HEK293T (cell line): ENCODE data around the gene SDR42E1.

ENCODE experiments used
- BHLHE40 ChIP-seq: fragments of 450-650 bp; IDR thresholded peaks from 2 replicates; pipeline ENCODE4 v1.6.1; 2016; ENCODE audit warnings: mild to moderate bottlenecking, moderate library complexity, borderline replicate concordance
- ELF4 ChIP-seq: fragments of 450-650 bp; IDR thresholded peaks from 2 replicates; pipeline ENCODE4 v1.6.1; 2017; ENCODE audit warnings: antibody characterized with exemption
- LEF1 ChIP-seq: fragments of 450-650 bp; IDR thresholded peaks from 2 replicates; pipeline ENCODE4 v1.6.1; 2017; ENCODE audit warnings: mild to moderate bottlenecking, borderline replicate concordance
- SP1 ChIP-seq: fragments of 450-650 bp; IDR thresholded peaks from 2 replicates; pipeline ENCODE4 v1.6.1; 2017
- TARDBP ChIP-seq: fragments of 450-650 bp; IDR thresholded peaks from 2 replicates; pipeline ENCODE4 v1.6.1; 2016
- TF ChIP-seq, protein P1 (sequence below): fragments of 450-650 bp; IDR thresholded peaks from 2 replicates; pipeline ENCODE4 v1.6.1; 2016

DNA sequence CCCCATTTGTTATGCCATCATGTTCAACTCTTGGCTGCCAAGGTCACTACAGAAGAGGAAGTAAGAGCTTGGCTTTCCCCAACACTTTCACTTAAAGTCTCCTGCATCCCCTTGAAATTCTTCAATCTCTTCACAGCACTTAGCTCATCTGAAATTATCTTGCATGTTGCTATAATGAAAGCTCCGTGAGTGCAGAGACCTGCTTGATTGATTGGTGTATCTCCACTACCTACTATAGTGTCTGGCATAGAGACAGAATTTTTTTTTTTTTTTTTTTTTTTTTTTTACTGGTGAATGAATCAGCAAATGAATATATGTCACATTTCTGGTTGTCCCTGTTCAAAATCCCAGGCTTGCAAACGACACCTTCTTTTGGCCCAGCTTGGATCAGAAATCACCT lies 1.9 kb upstream of the SDR42E1 start:
- no peak for TF ChIP-seq ELF4
- no peak for TF ChIP-seq TARDBP
- no peak for TF ChIP-seq LEF1
- TF ChIP-seq SP1, result no peak
- no peak for TF ChIP-seq BHLHE40
- TF ChIP-seq, protein P1, sequence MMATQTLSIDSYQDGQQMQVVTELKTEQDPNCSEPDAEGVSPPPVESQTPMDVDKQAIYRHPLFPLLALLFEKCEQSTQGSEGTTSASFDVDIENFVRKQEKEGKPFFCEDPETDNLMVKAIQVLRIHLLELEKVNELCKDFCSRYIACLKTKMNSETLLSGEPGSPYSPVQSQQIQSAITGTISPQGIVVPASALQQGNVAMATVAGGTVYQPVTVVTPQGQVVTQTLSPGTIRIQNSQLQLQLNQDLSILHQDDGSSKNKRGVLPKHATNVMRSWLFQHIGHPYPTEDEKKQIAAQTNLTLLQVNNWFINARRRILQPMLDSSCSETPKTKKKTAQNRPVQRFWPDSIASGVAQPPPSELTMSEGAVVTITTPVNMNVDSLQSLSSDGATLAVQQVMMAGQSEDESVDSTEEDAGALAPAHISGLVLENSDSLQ, result no peak
